ENCODE data around the gene ZNF576.

Gene ZNF576

DNA sequence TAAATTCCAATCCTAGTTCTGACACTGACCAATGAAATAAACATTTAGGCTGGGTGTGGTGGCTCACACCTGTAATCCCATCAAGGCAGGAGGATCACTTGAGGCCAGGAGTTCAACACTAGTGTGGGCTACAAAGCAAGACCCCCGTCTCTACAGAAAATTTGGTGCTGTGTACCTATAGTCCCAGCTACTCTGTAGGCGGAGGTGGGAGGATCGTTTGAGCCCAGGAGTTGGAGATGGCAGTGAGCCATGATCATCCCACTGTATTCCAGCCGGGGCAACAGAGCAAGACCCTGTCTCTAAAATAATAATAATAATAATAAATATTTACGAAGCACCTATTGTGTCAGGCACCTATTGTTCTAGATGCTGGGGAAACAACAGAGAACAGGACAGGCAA lies 7.1 kb upstream of the ZNF576 start:
- TF ChIP-seq, protein P1, sequence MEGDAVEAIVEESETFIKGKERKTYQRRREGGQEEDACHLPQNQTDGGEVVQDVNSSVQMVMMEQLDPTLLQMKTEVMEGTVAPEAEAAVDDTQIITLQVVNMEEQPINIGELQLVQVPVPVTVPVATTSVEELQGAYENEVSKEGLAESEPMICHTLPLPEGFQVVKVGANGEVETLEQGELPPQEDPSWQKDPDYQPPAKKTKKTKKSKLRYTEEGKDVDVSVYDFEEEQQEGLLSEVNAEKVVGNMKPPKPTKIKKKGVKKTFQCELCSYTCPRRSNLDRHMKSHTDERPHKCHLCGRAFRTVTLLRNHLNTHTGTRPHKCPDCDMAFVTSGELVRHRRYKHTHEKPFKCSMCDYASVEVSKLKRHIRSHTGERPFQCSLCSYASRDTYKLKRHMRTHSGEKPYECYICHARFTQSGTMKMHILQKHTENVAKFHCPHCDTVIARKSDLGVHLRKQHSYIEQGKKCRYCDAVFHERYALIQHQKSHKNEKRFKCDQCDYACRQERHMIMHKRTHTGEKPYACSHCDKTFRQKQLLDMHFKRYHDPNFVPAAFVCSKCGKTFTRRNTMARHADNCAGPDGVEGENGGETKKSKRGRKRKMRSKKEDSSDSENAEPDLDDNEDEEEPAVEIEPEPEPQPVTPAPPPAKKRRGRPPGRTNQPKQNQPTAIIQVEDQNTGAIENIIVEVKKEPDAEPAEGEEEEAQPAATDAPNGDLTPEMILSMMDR (IDR thresholded peaks at IDR 0.05; ENCODE audit: unreplicated experiment in 3 of 3), result no peak
- Mint-ChIP-seq H3K9me3 (no peaks in the 10 kb centered on the region), H3K36me3 (ENCODE audit: low read depth) (peaks cover 56% of the 10 kb centered on the region), H3K4me1 (peaks cover 15% of the 10 kb centered on the region), H3K27me3 (ENCODE audit: low read depth) (no peaks in the 10 kb centered on the region), H3K4me3 (no peak overlapping the region), H3K27ac (peak overlapping the region in 1 of 3 experiments; percentile 26)

DNA sequence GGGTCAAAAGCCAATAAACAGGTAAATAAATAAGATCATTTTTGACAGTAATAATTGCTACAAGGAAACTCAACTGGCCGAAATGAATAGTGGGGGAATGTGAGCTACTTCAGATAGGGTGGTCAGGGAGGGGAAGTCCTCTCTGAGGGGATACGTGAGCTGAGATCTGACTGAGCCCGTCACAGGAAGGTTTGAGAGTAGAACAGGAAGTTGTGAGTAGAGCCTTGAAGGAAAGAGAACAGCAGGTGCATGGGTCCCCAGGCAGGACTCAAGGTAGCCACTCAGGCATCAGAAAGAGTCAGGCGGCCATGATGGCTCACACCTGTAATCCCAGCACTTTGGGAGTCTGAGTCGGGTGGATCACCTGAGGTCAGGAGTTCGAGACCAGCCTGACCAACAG lies 6.7 kb upstream of the ZNF576 start:
- TF ChIP-seq, protein P1 (IDR thresholded peaks at IDR 0.05; ENCODE audit: unreplicated experiment in 3 of 3), result no peak
- H3K27ac Mint-ChIP-seq, result no peak overlapping the region
- no peaks in the 10 kb centered on the region for H3K27me3 Mint-ChIP-seq (ENCODE audit: low read depth)
- no peaks in the 10 kb centered on the region for H3K9me3 Mint-ChIP-seq
- peaks cover 53% of the 10 kb centered on the region for H3K36me3 Mint-ChIP-seq (ENCODE audit: low read depth)
- H3K4me1 Mint-ChIP-seq, result peaks cover 15% of the 10 kb centered on the region
- H3K4me3 Mint-ChIP-seq, result peak overlapping the region in 2 of 3 experiments; percentile 7 to 26

DNA sequence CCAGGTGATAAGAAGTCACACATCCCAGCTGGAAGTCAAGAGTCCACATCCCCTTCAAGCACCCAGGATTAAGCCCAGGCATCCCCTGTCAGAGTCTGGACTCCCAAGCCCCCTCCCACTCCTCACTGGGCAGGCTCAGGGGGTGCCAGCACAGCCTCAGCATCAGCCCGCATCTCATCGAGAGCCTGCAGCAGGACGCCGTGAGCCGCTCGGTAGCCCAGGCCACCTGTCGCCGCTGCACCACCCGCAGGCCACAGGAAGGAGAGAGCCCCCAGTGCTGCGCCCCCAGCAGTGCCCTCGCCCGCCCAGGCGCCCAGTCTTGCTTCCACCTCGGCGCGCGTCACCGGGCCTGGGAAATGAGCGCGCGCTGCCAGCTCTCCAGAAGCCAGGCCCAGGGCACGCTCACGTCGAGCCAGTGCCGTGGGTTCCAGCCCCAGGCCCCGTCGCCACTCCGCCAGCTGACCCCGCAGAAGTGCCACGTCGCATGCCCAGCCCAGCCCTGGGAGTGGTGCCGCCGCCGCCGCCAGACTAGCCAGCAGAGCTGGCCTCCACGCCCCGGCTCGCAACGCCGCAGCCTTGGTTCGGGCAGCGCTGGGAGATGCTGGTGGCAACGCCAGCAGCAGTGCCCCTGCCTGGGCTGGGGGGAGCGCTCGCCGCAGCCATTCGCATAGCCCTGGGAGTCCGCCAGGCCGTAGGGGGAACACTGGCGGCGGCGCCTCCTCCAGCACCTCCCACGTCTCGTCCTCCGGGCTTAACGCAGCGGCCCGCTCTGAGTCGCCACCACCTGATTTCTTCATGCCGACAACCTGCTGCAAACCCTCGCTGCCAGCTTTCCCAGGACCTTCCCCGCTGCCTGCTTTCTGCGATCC lies 4.3 kb upstream of the ZNF576 start:
- no peak overlapping the region for H3K27ac Mint-ChIP-seq
- H3K9me3 Mint-ChIP-seq, result no peaks in the 10 kb centered on the region
- no peak overlapping the region for H3K4me3 Mint-ChIP-seq
- H3K4me1 Mint-ChIP-seq, result peaks cover 29% of the 10 kb centered on the region
- H3K27me3 Mint-ChIP-seq (ENCODE audit: low read depth), result no peaks in the 10 kb centered on the region
- TF ChIP-seq, protein P1 (IDR thresholded peaks at IDR 0.05; ENCODE audit: unreplicated experiment in 3 of 3), result no peak
- peaks cover 37% of the 10 kb centered on the region for H3K36me3 Mint-ChIP-seq (ENCODE audit: low read depth)

DNA sequence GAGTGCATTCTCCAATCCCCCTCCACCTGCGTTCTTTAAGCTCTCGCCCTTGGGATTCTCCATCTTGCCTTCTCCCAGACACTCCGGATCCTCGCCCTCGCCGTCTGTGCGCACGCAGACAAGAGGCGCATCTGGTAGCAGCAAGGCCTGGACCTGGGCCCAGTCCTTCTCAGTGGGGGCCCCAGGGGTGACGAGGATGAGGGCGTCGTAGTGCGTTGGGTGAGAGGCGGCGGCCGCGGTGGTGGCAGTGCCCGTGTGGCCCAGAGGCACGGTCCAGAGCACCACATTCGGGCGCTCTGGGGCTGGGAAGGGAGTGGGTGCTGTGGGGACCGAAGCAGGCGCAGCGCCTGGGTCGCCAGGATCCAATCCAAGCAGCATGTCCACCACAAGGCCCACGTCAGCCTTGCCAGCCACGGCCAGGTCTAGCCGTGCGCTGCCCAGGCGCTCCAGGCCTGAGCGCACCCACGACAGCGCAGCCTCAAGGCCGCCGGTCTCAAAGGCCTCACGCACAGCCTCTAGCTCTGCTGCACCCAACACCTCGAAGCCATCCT lies 3.5 kb upstream of the ZNF576 start:
- Mint-ChIP-seq H3K27ac (peak overlapping the region in 2 of 3 experiments; percentile 81 to 83), H3K36me3 (ENCODE audit: low read depth) (peaks cover 40% of the 10 kb centered on the region), H3K4me1 (peaks cover 36% of the 10 kb centered on the region), H3K27me3 (ENCODE audit: low read depth) (no peaks in the 10 kb centered on the region), H3K4me3 (peak overlapping the region; percentile 87 to 96 (median 87)), H3K9me3 (no peaks in the 10 kb centered on the region)
- TF ChIP-seq, protein P1 (IDR thresholded peaks at IDR 0.05; ENCODE audit: unreplicated experiment in 3 of 3), result no peak

DNA sequence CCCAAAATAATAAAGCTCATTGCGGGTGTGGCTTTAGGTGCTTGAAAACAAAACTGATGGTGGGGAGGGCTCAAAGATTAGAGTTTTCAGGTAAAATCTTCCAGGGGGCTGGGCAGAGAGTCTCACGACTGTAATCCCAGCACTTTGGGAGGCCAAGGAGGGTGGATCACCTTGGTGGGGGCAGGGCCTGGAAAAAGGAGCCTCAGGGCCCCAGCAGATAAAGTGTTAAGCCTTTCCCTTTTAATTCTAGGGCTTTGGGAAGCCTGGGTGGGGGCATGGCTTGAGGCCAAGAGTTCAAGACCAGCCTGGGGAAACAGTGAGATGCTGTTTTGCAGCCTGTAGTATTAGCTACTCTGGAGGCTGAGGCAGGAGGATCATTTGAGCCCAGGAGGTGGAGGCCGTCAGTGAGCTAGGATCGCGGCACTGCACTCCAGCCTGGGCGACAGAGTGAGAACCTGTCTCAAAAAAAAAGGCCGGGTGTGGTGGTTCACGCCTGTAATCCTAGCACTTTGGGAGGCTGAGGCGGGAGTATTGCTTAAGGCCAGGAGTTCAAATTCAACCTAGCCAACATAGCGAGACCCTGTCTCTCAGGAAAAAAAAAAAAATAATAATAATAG lies 2.2 kb upstream of the ZNF576 start:
- Mint-ChIP-seq H3K27me3 (ENCODE audit: low read depth) (no peaks in the 10 kb centered on the region), H3K36me3 (ENCODE audit: low read depth) (peaks cover 37% of the 10 kb centered on the region), H3K27ac (peak overlapping the region in 2 of 3 experiments; percentile 78 to 83), H3K4me1 (peaks cover 41% of the 10 kb centered on the region), H3K9me3 (no peaks in the 10 kb centered on the region), H3K4me3 (peak overlapping the region; percentile 87 to 96 (median 94))
- TF ChIP-seq, protein P1 (IDR thresholded peaks at IDR 0.05; ENCODE audit: unreplicated experiment in 3 of 3), result no peak
